ENCODE measurements around the gene SNRPD1.
"Not testable (repeated sequence)": the region's sequence is repeated elsewhere in the genome, so short reads cannot be mapped to it uniquely, and the experiment has no call there.

Gene SNRPD1

GRCh38 chr18:21600526-21601410 is 11.3 kb upstream of the SNRPD1 start, which contains the start of gene ESCO1:
Gene ESCO1, minus strand, starts transcription at chr18:21600704. Its CDS starts 25,861 bp downstream, at chr18:21574843.
- Histone ChIP-seq H3K36me3 (no peaks in the 10 kb centered on the region), H3K4me3 (peak within 1 kb of the TSS; percentile 76 to 86), H3K9me3 (no peaks in the 10 kb centered on the region), H3K27ac (peak within 1 kb of the TSS; percentile 94 to 98), H3K4me1 (peaks cover 0 to 31% (median 13%) of the 10 kb centered on the region in 4 donors), H3K27me3 (no peaks in the 10 kb centered on the region)
- TF ChIP-seq, protein P1, sequence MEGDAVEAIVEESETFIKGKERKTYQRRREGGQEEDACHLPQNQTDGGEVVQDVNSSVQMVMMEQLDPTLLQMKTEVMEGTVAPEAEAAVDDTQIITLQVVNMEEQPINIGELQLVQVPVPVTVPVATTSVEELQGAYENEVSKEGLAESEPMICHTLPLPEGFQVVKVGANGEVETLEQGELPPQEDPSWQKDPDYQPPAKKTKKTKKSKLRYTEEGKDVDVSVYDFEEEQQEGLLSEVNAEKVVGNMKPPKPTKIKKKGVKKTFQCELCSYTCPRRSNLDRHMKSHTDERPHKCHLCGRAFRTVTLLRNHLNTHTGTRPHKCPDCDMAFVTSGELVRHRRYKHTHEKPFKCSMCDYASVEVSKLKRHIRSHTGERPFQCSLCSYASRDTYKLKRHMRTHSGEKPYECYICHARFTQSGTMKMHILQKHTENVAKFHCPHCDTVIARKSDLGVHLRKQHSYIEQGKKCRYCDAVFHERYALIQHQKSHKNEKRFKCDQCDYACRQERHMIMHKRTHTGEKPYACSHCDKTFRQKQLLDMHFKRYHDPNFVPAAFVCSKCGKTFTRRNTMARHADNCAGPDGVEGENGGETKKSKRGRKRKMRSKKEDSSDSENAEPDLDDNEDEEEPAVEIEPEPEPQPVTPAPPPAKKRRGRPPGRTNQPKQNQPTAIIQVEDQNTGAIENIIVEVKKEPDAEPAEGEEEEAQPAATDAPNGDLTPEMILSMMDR (IDR thresholded peaks at IDR 0.05), result peak; percentile 98 to 99
- peak; percentile 95 to 97 for DNase-seq
- intact Hi-C loops (cut with DNase I; ENCODE audit: low total_unique reads), result loop anchor here (5.0 to 10.0 kb wide), 3 partner anchors 104 to 234 kb away; partner anchors contain the start of genes ABHD3 and MIB1

- no peaks in the 10 kb centered on the region for H3K9me3 ChIP-seq
- H3K27ac ChIP-seq, result no peak overlapping the region
- H3K4me1 ChIP-seq, result peaks cover 0 to 20% (median 12%) of the 10 kb centered on the region in 4 donors
- TF ChIP-seq, protein P1 (IDR thresholded peaks at IDR 0.05), result no peak
- no peaks in the 10 kb centered on the region for H3K36me3 ChIP-seq
- DNase-seq, result no peak
- intact Hi-C loops (cut with DNase I; ENCODE audit: low total_unique reads), result loop anchor here (5.0 to 10.0 kb wide), 3 partner anchors 103 to 233 kb away; partner anchors contain the start of genes ABHD3 and MIB1
- no peaks in the 10 kb centered on the region for H3K27me3 ChIP-seq
- H3K4me3 ChIP-seq, result no peak overlapping the region
Measured at GRCh38 chr18:21602299-21602587, 9.9 kb upstream of the SNRPD1 start.

DNA sequence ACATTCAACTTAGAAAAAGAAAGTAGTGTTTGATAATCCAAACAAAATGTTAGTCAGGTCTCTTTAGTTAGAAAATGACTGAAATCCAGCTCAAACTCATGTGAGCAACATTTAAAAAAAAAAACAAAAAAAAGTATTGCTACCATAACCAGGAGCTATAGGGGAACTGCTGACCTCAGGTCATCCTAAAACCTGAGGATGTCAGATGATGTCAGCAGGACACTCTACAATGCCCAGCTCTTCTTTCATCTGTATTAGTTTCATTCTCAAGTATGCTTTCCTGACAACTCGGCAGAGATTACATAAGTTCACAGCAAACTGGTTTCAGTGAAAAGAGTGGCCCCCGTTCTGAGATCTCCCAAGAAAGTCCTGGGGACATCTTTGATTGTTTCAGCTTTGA is 7.4 kb upstream of the SNRPD1 start:
- Histone ChIP-seq H3K4me1 (no peaks in the 10 kb centered on the region), H3K36me3 (no peaks in the 10 kb centered on the region), H3K27me3 (no peaks in the 10 kb centered on the region), H3K27ac (no peak overlapping the region), H3K9me3 (no peaks in the 10 kb centered on the region), H3K4me3 (no peak overlapping the region)
- intact Hi-C loops (cut with DNase I; ENCODE audit: low total_unique reads), result loop anchor here (5.0 to 10.0 kb wide), 3 partner anchors 100 to 230 kb away; partner anchors contain the start of genes ABHD3 and MIB1
- TF ChIP-seq, protein P1 (IDR thresholded peaks at IDR 0.05), result no peak
- DNase-seq, result no peak

GRCh38 chr18:21605213-21605612 is 6.9 kb upstream of the SNRPD1 start:
- no peak overlapping the region for H3K27ac ChIP-seq
- no peaks in the 10 kb centered on the region for H3K27me3 ChIP-seq
- TF ChIP-seq, protein P1 (IDR thresholded peaks at IDR 0.05), result no peak
- H3K9me3 ChIP-seq, result no peaks in the 10 kb centered on the region
- no peaks in the 10 kb centered on the region for H3K4me1 ChIP-seq
- intact Hi-C loops (cut with DNase I; ENCODE audit: low total_unique reads), result loop anchor here (10.0 kb wide), 2 partner anchors 100 to 230 kb away; partner anchors contain the start of gene ABHD3
- no peak overlapping the region for H3K4me3 ChIP-seq
- no peak for DNase-seq
- no peaks in the 10 kb centered on the region for H3K36me3 ChIP-seq

DNA sequence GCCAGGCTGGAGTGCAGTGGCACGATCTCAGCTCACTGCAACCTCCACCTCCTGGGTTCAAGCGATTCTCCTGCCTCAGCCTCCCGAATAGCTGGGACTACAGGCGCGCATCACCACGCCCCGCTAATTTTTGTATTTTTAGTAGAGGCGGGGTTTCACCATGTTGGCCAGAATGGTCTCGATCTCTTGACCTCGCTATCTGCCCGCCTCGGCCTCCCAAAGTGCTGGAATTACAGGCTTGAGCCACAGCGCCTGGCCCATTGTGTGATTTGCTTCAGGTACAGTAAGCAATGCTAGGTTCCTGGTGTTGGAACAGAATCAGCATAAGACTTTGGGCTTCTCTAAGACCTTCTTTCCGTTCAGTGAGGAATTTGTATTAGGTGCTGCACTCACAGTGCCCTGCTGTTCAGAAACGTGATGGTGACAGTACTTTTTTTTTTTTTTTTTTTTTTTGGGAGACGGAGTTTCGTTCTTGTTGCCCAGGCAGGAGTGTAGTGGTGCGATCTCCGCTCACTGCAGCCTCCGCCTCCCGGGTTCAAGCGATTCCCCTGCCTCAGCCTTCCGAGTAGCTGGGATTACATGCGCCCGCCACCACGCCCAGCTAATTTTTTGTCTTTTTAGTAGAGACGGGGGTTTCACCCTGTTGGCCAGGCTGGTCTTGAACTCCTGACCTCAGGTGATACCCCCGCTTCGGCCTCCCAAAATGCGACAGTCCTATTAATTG is 551 bp upstream of the SNRPD1 start:
- Histone ChIP-seq H3K27ac (peak overlapping the region; percentile 62 to 73), H3K4me1 (peaks cover 0 to 30% (median 12%) of the 10 kb centered on the region in 4 donors), H3K4me3 (peak overlapping the region; percentile 64)
- H3K9me3 ChIP-seq; intact Hi-C loops (cut with DNase I; ENCODE audit: low total_unique reads); DNase-seq; H3K36me3 ChIP-seq; H3K27me3 ChIP-seq: not testable (repeated sequence)

DNA sequence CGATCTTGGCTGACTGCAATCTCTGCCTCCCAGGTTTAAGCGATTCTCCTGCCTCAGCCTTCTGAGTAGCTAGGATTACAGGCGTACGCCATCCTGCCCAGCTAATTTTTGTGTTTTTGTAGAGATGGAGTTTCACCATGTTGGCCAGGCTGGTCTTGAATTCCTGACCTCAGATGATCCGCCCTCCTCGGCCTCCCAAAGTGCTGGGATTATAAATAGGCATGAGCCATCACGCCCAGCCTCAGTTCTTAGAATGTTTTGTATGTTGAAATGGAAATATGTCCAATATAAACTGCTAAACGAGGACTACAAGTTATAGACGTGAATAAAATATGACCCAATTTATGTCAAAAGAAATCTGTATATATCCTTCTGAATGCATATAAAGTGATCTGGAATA is 9.5 kb downstream of the SNRPD1 start:
- H3K9me3 ChIP-seq; intact Hi-C loops (cut with DNase I; ENCODE audit: low total_unique reads); H3K27me3 ChIP-seq; H3K4me3 ChIP-seq: not testable (repeated sequence)
- Histone ChIP-seq H3K4me1 (peaks cover 0 to 17% (median 3%) of the 10 kb centered on the region in 4 donors), H3K36me3 (peaks cover 13 to 47% (median 36%) of the 10 kb centered on the region in 3 donors), H3K27ac (peak overlapping the region; percentile 44 to 62)
- DNase-seq, result peak; percentile 34 to 74

All from tibial artery (tissue), 4 donors.